ENCODE results near the gene PTPRT.

DNA sequence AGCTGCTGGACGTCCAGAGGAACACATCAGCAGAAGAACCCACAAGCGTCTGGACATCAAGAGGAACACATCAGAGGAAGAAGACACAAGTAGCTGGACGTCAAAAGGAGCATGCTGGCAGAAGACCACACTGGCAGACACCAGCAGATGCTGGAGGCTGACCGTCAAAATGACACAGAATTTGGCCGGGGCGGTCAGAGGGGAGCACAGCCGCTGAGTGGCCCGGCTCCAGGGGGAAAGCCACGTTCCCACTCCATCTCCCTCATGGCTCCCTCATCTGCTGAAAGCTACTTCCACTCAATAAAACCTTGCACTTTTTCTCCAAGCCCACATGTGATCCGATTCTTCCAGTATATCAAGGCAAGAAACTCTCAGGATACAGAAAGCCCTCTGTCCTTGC is 283.6 kb downstream of the PTPRT start:
- TF ChIP-seq, protein P1, sequence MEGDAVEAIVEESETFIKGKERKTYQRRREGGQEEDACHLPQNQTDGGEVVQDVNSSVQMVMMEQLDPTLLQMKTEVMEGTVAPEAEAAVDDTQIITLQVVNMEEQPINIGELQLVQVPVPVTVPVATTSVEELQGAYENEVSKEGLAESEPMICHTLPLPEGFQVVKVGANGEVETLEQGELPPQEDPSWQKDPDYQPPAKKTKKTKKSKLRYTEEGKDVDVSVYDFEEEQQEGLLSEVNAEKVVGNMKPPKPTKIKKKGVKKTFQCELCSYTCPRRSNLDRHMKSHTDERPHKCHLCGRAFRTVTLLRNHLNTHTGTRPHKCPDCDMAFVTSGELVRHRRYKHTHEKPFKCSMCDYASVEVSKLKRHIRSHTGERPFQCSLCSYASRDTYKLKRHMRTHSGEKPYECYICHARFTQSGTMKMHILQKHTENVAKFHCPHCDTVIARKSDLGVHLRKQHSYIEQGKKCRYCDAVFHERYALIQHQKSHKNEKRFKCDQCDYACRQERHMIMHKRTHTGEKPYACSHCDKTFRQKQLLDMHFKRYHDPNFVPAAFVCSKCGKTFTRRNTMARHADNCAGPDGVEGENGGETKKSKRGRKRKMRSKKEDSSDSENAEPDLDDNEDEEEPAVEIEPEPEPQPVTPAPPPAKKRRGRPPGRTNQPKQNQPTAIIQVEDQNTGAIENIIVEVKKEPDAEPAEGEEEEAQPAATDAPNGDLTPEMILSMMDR (IDR thresholded peaks at IDR 0.05) = no peak
- no peak for TF ChIP-seq POLR2A (IDR thresholded peaks at IDR 0.05)

Data from breast epithelium (tissue), 3 donors.